Lung microvascular endothelial cell (primary cell): Measurements from ENCODE around the gene CD2AP. TPM values are rescaled to one million over a fixed set of nuclear protein-coding genes. Genes with fewer than 3 reads are reported as not detected.
"Not testable (repeated sequence)": the region's sequence is repeated elsewhere in the genome, so short reads cannot be mapped to it uniquely, and the experiment has no call there.

Source experiments
- DNase-seq, 2 donors: peaks; one replicate each; pipeline versions ENCODE4 v3.0.0 to v3.0.0-alpha.2; 2010; ENCODE audit warnings: low read depth in 2 of 2
- total RNA-seq: library from RNA; depleted of rRNA; stranded (reverse); fragments of >200 nt; gene quantifications from 2 replicates; pipeline ENCODE4 v1.2.1, GENCODE V29; 2014

CD2AP gene
- total RNA-seq, 1 donor from 2014 or later, result 24.4 TPM

- DNase-seq, result no peak
Measured at GRCh38 chr6:47634210-47635047, 156.8 kb downstream of the CD2AP start.

- DNase-seq, result no peak
Measured at GRCh38 chr6:47646689-47647088, 169.1 kb downstream of the CD2AP start.

- DNase-seq, result no peak
Measured at GRCh38 chr6:47647188-47647587, 169.6 kb downstream of the CD2AP start.

DNA sequence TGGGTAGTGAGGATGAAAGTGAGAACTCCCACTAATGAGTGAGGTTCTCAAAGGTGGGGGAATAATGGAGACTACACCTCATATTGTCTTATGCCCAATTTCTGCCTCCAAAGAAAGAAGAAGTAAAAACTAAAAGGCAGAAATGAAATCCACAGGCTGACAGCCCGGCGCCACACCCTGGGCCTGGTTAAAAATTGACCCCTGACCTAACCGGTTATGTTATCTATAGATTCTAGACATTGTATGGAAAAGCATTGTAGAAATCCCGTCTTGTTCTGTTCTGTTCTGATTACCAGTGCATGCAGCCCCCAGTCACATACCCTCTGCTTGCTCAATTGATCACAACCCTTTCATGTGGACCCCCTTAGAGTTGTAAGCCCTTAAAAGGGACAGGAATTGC lies 170.0 kb downstream of the CD2AP start:
- not testable (repeated sequence) for DNase-seq

- DNase-seq, result no peak
Measured at GRCh38 chr6:47648031-47648430, 170.4 kb downstream of the CD2AP start.

DNA sequence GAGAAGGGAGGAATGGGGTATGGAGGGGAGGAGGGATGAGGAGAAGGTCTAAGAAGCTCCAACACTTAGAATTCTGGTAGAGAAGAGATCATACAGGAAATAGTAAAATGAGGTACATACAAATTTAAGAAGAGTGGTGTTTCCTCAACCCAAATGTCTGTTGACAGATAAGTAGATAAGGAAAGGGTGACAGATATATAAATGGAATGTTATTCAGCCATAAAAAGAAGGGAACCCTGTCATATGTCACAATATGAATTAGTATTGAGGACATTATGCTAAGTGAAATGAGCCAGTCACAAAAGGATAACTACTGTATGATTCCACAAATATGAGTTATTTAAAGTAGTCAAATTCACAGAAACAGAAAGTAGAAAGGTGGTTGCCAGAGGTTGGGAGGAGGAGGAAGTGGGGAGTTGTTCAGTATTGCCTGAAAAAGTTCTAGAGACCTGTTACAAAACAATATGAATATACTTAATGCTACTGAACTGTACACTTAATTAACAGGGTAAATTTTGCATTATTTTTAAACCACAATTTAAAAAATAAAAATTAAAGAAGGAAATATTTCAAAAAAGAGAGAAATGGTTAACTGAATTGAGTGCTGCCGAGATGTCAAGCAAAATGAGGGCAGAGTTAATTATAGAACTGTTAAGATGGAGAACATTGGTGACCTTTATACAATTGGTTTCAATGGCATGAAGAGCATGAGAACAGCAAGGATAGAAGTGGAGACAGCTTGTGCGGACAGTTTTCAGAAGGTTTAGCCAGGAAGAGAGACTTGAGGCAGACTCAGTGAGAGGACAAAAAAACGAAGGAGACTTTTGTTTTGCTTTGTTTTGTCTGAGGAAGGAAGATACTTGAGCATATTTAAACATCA lies 173.2 kb downstream of the CD2AP start:
- no peak for DNase-seq

DNA sequence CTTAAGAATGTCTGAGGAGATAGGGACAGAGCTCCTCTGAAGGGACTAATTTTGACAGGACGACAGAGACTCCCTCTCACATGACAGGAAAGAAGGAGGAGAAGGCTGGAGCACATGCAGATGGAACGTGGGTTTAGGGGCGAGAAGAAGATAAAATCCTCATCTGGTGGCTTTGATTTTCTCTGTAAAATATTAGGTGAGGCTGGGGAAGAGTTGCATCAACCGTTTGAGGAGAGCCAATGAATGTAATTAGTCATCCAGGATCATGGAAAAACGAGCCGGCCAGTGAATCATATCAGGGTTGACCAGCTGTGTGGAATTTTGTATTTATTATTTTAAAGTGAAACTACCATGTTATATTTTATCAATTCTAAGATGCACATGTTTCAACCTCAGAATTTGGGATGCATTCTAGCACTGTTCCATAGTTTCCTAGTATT lies 173.9 kb downstream of the CD2AP start:
- peak; percentile 54 to 81 for DNase-seq

DNA sequence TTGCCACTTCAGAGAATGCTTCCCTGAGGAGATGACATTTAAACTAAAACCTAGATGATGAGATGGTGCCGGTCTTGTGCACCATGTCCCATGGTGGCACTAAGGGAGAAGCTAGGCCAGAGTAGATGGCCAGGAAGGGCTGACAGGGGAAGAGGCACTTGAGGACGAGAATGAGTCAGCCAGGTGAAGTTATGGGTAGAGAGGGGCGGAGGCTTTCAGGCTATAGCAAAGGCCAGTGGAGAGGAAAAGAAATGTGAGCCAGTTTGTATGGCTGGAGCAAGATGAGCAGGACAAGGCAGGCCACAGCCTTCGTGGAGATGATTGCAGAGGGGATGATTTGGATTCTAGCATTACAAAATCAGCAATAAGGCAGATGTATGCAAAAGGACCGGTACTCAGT lies 176.1 kb downstream of the CD2AP start:
- no peak for DNase-seq

DNA sequence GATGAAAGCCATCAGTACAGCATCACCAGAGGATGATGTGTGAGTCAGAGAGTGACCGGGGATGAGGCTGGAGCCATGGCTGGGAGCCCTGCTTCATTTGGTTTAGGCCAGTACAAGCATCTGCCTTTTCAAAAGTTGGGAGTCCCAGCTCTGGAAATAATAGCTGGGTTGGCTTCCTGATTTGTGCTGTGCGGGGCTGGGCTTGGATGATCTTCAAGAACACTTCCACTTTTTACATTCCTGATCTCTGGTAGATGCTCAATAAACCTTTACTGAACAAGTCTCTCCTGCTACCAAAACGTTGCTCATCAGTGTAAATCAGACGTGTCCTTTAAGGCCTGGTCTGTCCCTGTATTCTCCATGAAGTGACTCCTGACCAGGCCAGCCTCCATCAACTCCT lies 176.7 kb downstream of the CD2AP start:
- no peak for DNase-seq

DNA sequence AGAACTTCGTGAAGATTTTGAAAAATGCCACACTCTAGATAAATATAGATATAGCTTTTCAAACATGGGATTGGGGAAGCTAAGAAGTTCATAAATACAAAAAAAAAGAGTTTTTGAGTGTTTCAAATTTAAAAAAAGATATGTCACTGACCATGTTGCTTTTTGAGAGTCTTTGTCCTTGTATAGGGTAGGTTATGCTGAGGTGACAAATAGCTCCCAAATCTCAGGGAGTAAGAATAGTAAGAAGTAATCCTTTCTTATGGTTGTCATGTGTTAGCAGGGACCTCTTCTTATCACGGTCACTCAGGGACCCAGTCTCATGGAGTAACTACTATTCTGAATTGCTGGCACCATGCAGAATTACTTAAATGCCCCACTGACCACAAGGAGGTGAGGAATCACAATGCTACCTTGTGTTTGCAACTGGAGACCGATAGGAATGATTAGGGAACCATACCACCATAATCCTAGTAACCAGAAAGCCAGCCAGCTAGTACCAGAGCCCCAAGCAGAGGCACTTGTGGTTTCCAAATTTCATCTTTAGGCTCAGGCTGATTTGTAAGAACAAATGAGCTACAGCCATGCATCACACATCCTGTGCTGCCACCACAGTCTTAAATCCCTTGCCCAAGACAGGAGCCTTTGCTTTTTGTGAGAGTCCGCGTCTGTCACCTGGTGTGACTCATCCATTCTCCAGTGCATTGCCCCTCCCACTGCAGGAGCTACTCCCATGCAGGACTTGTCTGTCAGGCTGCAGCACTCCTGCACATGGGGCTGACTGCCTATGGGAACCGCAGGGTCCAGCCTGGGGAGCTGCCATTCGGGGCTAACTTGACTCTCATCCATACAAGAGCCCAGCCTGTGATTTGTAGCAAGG lies 178.4 kb downstream of the CD2AP start:
- peak in 1 of 2 donors; percentile 25 for DNase-seq

- DNase-seq, result no peak
Measured at GRCh38 chr6:47661960-47662359, 184.4 kb downstream of the CD2AP start.

GRCh38 chr6:47663462-47664216 lies 186.1 kb downstream of the CD2AP start:
- no peak for DNase-seq

- DNase-seq, result no peak
Measured at GRCh38 chr6:47665112-47665511, 187.5 kb downstream of the CD2AP start.

- DNase-seq, result no peak
Measured at GRCh38 chr6:47669684-47670513, 192.3 kb downstream of the CD2AP start.

GRCh38 chr6:47670851-47671250 lies 193.3 kb downstream of the CD2AP start:
- DNase-seq, result no peak

GRCh38 chr6:47671777-47672176 lies 194.2 kb downstream of the CD2AP start:
- no peak for DNase-seq

GRCh38 chr6:47672816-47673215 lies 195.2 kb downstream of the CD2AP start:
- no peak for DNase-seq

DNA sequence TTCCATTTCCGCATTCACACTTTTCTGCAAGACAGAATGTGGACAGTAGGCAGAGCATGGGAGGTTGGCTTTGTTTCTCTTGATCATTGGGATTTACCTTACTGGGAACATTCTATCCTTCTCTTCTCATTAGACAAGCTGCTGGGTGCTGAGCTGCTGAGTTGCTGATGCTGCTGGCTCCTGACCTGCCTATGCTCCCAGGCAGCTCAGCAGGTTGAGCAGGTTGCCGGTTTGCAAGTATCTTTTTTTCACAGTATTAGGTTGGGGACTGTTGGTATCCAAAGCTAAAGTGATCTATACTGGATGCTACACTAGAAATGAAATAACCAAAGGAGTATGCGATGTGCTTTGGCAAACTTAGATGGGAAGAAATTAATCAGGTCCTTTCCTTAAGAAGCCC lies 197.1 kb downstream of the CD2AP start:
- no peak for DNase-seq
